HFF-Myc (cell line): ENCODE measurements around the gene NIPA2.

ENCODE experiments used
- DNase-seq: peaks from one replicate; pipeline ENCODE4 v3.0.0-alpha.2; 2011; ENCODE audit warnings: low read depth; ENCODE audit errors: extremely low read depth
- H3K4me3 ChIP-seq: replicated peaks from 2 replicates; pipeline ENCODE4 v1.5.1; 2011; ENCODE audit warnings: low read depth, mild to moderate bottlenecking, control low read depth, low read length
- TF ChIP-seq, protein P1 (sequence below): IDR thresholded peaks from 2 replicates; pipeline ENCODE4 v1.5.1; 2012; ENCODE audit warnings: mild to moderate bottlenecking, low read depth, low read length, control low read depth; ENCODE audit errors: missing control alignments

Gene NIPA2

DNA sequence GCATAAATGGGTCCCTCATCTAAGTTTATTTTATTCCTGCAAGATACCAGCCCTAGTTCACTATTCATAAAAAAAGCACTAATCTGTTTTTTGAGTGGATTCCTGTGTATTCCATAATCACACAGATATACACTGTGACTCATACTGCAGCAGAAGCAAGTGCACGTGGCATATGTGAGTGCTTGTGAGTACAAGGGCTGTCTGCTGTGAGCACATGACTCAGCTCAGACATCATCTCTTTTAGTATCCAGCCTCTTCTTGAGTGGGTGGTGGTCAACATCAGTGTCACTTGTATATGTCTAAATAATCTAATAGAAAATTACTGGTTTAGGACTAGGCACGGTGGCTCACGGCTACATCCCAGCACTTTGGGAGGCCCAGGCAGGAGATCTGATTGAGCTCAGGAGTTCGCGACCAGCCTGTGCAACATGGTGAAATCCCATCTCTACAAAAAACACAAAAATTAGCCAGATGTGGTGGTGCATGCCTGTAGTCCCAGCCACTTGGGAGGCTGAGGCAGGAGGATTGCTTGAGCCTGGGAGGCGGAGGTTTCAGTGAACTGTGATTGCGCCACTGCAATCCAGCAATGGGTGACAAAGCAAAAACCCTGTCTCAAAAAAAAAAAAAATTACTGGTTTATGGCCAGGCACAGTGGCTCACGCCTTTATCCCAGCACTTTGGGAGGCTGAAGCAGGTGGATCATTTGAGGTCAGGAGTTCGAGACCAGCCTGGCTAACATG, 49.8 kb downstream of the NIPA2 start:
- peak; percentile 88 for DNase-seq
- no peak overlapping the region for H3K4me3 ChIP-seq
- TF ChIP-seq, protein P1, sequence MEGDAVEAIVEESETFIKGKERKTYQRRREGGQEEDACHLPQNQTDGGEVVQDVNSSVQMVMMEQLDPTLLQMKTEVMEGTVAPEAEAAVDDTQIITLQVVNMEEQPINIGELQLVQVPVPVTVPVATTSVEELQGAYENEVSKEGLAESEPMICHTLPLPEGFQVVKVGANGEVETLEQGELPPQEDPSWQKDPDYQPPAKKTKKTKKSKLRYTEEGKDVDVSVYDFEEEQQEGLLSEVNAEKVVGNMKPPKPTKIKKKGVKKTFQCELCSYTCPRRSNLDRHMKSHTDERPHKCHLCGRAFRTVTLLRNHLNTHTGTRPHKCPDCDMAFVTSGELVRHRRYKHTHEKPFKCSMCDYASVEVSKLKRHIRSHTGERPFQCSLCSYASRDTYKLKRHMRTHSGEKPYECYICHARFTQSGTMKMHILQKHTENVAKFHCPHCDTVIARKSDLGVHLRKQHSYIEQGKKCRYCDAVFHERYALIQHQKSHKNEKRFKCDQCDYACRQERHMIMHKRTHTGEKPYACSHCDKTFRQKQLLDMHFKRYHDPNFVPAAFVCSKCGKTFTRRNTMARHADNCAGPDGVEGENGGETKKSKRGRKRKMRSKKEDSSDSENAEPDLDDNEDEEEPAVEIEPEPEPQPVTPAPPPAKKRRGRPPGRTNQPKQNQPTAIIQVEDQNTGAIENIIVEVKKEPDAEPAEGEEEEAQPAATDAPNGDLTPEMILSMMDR, result no peak

DNA sequence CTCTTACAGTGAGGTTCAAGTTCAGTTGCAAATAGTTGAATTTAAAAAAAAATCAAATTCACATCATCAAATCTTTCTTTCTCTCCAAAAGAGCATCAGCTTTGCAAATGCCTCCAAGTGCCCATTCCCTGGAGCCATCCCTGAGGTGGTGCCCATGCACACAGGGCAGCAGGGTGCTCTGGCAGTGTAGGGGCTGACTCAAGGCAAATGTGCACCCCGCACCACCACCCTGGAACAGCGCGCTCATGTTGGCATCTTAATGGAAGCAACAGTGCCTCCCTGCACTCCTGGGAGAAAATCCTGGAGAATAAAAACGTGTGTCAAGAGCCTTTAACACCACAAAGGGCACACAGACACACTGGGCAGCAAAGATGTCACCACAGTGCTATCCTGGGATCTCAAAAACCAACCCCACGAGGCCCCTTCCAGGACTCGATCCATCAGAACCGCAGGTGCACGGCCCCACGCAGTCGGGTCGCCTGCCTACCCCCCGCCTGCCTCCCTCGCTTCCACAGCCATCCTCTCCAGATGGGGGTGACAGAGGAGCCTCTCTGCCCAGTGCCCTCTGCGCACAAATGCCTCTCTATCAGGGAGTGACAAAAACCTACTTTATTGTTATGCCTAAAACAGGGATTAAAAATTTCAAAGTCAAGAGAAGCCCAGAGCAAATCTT, 50.8 kb downstream of the NIPA2 start:
- TF ChIP-seq, protein P1, result no peak
- no peak overlapping the region for H3K4me3 ChIP-seq
- no peak for DNase-seq

DNA sequence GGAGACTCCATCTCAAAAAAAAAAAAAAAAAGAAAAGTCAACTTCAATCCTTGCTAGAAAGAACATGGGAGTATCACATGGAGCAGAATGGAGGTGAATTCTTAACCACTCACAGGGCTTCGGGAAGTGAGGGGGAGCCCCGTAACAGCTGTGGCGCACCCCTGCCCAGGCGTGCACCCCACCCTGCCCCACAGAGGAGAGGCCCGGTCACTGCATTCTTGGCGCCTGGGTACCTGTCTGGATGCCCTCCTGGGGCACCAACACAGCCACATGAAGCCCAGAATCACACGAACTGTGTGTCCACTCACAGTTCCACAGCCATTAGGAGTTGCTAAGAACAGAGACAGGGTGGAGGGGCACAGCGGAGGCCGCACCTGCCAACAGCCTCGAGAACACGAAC, 51.8 kb downstream of the NIPA2 start:
- no peak overlapping the region for H3K4me3 ChIP-seq
- DNase-seq, result no peak
- TF ChIP-seq, protein P1, result no peak

DNA sequence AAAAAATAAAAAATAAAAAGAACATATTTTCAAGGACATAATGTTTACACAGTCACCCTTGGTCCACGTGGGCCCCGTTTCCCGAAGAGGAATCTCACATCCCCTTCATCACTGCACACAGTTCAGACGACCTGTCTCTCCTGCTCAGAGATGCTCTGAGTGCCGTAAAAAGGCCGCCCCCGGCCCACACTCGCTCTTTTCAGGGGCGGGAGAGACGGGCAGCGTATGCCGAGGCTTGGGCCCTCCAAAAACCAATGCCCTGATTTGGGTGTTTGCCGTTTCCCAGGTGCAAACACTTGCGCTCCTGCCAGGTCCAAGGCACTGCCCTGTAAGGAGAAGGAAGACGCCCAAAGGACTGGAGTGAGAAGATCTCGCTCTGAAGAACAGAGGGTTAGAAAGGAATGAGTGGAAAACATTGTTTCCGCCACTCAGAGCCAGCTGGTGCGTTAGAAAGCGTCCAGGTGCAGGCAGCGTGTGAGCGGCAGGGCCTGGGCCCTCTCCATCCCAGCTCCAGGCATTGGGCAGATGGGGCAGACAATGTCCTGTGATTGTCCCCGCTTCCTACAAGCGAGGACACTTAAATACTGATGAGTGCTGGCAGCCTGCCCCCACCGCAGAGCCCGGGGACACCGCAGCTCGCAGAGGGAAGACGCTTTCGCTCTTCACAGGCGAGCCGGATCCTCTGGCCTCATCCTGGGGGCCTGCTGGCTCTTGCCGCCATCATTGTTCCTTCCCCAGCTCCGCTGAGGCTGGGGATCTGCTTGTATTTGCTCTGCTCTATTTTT, 53.2 kb downstream of the NIPA2 start:
- no peak for DNase-seq

DNA sequence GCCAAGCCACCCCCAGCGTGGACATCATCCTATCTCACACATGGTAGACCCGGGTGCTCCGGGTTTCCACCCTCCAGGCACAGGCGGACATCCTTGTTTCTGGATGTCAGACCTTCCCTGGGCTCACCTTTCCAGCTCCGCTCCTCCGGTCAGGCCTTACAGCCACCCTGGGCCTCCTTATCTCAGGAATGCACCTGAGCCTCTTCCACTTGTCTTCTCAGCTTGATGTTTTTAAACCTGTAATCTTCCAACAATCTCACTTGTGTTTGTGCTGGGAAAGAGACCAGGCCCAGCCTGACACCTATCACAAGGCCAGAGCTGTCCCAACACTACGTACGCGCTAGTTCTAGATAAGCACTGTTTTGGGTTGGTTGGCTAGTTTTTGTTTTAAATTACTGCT, 53.9 kb downstream of the NIPA2 start:
- H3K4me3 ChIP-seq, result no peak overlapping the region
- no peak for DNase-seq
- TF ChIP-seq, protein P1, result no peak

More for the DNA sequence above, 53.2 kb downstream of the NIPA2 start:
- TF ChIP-seq, protein P1, result no peak
- H3K4me3 ChIP-seq, result no peak overlapping the region

DNA sequence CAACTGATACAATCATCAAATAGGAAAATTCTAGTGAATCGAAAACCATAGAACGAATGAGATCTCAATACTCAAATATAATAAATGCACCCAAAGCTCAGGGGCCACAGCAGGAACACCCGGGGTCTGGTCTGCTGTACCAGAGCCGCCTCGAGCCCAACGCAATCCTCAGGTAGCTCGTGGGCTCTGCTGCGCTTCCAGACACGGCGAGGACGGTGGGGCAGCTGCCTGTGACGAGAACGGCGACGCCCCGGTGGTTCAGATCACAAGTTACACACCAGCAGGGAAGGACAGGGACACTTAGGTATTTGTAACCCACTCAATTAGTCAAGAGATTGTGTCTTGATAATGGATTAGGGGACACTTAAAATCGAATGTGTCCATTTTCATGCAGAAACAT, 54.6 kb downstream of the NIPA2 start:
- H3K4me3 ChIP-seq, result no peak overlapping the region
- no peak for DNase-seq
- TF ChIP-seq, protein P1, result no peak
